Measurements from ENCODE around the gene RNASE7. TPM values are rescaled to one million over a fixed set of nuclear protein-coding genes. Genes with fewer than 3 reads are reported as not detected.

RNASE7 gene
- total RNA-seq, 6 experiments from 2014 or later = not detected

- peak; percentile 77 for DNase-seq
- Mint-ChIP-seq H3K27ac (peak overlapping the region; percentile 99), H3K27me3 (ENCODE audit: insufficient read depth) (peaks cover 7% of the 10 kb centered on the region), H3K36me3 (ENCODE audit: low read depth) (peaks cover 31% of the 10 kb centered on the region), H3K9me3 (no peaks in the 10 kb centered on the region), H3K4me1 (ENCODE audit: low read depth) (peaks cover 57% of the 10 kb centered on the region), H3K4me3 (no peak overlapping the region; the same call in 1 of the 2 replicates)
- no peak for TF ChIP-seq CTCF (IDR thresholded peaks at IDR 0.05)
These were observed 43.1 kb downstream of the RNASE7 start for GRCh38 chr14:21084998-21085853.

GRCh38 chr14:21086908-21087293, 44.7 kb downstream of the RNASE7 start:
- peaks cover 31% of the 10 kb centered on the region for H3K36me3 Mint-ChIP-seq (ENCODE audit: low read depth)
- H3K27ac Mint-ChIP-seq = peak overlapping the region; percentile 99
- H3K4me3 Mint-ChIP-seq = peak overlapping the region; percentile 24
- no peaks in the 10 kb centered on the region for H3K9me3 Mint-ChIP-seq
- peaks cover 57% of the 10 kb centered on the region for H3K4me1 Mint-ChIP-seq (ENCODE audit: low read depth)
- H3K27me3 Mint-ChIP-seq (ENCODE audit: insufficient read depth) = peaks cover 9% of the 10 kb centered on the region
- no peak for TF ChIP-seq CTCF (IDR thresholded peaks at IDR 0.05)
- DNase-seq = no peak

GRCh38 chr14:21087294-21088091, 45.3 kb downstream of the RNASE7 start:
- Mint-ChIP-seq H3K36me3 (ENCODE audit: low read depth) (peaks cover 31% of the 10 kb centered on the region), H3K27ac (peak overlapping the region; percentile 99), H3K27me3 (ENCODE audit: insufficient read depth) (peaks cover 11% of the 10 kb centered on the region), H3K9me3 (no peaks in the 10 kb centered on the region), H3K4me3 (peak overlapping the region; percentile 41), H3K4me1 (ENCODE audit: low read depth) (peaks cover 57% of the 10 kb centered on the region)
- DNase-seq = peak; percentile 98
- no peak for TF ChIP-seq CTCF (IDR thresholded peaks at IDR 0.05)

- Mint-ChIP-seq H3K9me3 (no peaks in the 10 kb centered on the region), H3K27ac (peak overlapping the region; percentile 99), H3K4me3 (no peak overlapping the region), H3K27me3 (ENCODE audit: insufficient read depth) (peaks cover 14% of the 10 kb centered on the region), H3K36me3 (ENCODE audit: low read depth) (peaks cover 31% of the 10 kb centered on the region), H3K4me1 (ENCODE audit: low read depth) (peaks cover 57% of the 10 kb centered on the region)
- no peak for DNase-seq
- no peak for TF ChIP-seq CTCF (IDR thresholded peaks at IDR 0.05)
These were observed 46.5 kb downstream of the RNASE7 start for GRCh38 chr14:21088687-21089086.

GRCh38 chr14:21089271-21089670, 47.1 kb downstream of the RNASE7 start:
- Mint-ChIP-seq H3K36me3 (ENCODE audit: low read depth) (peaks cover 28% of the 10 kb centered on the region), H3K27ac (peak overlapping the region; percentile 99), H3K4me3 (no peak overlapping the region), H3K27me3 (ENCODE audit: insufficient read depth) (peaks cover 14% of the 10 kb centered on the region), H3K4me1 (ENCODE audit: low read depth) (peaks cover 52% of the 10 kb centered on the region), H3K9me3 (no peaks in the 10 kb centered on the region)
- no peak for TF ChIP-seq CTCF (IDR thresholded peaks at IDR 0.05)
- DNase-seq = no peak
